Measurements from ENCODE around the gene CPNE8.

CPNE8 gene

DNA sequence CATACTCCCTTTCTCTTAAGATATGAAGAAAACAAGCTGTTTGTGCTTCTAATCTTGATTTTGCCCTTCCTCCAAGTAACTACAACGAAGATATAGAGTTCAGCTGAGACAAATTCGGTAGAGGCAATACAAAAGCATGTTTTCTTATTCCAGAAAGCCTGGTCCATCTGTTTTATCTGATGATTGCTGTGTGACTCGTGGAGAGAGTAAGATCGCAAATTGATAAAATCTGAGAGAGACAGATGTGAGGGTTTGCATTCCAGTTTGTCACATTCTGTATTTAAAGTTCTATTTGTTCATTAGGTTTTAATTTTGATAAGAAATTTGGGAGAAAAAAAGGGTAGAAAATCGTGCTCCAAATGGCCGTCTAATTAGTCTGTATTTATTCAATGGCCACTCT is 192.1 kb downstream of the CPNE8 start:
- no peak for DNase-seq

DNA sequence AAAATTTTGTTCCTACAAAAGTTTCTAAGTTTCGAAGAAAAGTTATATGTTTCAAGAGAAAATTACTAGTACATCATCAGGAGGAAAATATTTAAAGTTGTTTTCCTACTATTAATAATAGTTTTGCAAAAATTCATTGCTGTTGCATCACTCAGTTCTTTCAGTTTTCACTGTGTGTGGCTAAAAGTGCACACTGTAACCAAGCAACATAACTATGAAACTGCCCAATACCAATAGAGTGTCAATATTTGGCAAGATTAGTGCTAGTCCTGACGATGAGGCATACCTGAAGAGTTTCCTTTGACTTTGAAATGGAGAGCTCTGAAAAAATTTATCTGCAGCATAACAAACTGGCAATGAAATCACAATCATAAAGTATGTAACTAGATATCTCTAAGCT is 194.3 kb downstream of the CPNE8 start:
- DNase-seq = peak; percentile 35

DNA sequence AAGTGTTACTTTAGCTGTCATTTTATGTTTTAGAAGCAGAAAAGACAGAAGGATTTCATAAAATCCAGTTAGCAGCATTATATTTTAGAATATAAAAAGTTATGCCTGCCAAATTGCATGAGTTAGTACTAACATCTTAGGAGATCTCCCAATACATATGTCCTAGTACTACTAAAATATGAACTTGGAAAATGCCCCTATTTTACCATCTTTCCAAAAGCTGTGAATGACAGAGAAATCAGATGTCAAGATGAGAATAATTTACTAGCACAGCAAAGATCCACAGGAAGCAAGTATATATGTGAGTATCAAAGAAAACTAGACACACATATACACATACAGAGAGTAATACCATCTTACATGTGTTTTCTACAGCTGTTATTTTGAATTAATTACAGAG is 196.9 kb downstream of the CPNE8 start:
- no peak for DNase-seq

DNA sequence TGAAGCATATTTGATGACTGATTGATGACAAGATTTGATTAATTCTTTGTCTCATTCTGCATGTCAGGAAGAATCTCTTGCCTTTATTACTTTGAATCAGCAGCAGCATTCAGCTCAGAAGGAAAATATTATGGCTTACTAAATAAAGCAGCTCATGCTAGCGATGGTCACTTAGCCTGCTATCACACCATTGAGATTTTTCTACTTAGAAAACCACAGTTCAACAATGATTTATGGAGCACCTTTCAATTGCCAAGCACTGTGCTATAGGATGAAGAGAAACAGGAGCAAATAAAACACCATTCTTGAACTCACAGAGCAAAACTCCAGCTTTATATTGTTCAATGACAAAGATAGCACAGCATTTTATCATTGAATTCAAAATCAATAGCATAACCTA is 197.7 kb downstream of the CPNE8 start:
- no peak for DNase-seq

DNA sequence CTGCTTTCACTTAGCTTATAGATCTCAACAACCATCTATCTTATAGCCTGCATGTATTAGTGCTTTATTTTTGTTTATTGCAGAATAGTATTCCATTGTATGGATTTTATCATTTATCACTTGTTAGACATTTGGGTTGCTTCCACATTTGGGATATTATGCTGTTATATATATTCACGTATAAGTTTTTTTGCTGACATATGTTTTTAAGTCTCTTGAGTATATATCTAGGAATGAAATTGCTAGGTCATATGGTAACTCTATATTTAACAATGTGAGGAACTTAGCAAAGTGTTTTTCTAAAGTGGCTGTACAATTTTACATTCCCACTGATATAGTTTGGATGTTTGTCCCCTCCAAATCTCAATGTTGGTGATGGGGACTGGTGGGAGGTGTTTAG is 208.1 kb downstream of the CPNE8 start:
- DNase-seq = no peak

DNA sequence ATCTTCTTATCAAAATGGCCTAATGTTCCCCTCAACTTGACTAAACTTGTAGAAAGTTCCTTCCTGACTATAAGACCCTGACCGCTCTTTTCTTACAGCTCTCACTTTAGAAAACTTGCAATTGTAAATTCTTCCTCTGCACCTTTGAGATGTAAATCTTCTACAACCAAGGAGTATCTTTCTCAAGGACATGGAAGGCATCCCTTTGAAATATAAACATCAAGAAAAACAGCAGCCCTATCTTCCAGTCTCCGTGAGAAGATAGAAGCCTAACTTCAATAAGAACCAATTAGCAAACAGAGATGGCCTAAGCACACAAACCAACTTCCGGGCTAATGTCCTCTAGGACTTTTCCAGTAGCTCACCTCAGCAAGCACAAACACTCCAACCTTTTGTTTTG is 210.3 kb downstream of the CPNE8 start:
- DNase-seq = no peak

DNA sequence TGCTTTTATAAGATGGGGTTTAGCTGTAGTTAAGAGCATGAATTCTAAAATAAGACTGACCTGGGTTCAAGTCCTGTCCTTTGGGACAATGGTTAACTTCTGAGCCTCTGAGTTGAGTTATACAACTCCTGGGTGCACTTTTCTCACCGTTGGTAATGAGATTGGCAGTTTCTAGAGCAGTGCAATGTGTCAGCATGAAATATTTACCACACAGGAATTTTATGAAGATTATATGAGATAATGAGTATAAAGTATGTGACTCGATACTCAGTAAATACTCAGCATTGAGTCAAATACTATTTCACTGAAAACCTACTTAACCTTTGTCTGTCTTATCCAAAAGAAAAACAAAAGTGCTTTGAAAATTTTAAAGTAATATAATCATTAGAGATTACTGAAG is 214.2 kb downstream of the CPNE8 start:
- no peak for DNase-seq

DNA sequence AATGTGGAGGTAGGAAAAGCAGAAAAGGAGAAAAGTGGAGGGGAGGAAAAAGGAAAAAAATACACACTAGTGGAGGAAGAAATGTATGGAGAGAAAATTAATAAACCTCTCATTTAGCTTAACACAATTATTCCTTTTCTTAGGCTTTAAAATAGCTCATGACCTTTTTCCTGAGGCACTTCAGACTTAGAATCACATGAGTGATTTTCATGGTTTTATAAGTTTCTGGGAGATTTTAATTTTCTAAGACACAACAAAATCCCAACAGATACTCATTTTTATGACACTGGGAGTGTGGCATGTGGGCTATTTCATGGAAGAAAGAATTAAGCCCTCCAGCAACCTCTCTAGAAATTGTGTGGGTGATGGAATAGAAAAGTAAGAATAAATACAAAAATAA is 214.7 kb downstream of the CPNE8 start:
- DNase-seq = no peak

DNA sequence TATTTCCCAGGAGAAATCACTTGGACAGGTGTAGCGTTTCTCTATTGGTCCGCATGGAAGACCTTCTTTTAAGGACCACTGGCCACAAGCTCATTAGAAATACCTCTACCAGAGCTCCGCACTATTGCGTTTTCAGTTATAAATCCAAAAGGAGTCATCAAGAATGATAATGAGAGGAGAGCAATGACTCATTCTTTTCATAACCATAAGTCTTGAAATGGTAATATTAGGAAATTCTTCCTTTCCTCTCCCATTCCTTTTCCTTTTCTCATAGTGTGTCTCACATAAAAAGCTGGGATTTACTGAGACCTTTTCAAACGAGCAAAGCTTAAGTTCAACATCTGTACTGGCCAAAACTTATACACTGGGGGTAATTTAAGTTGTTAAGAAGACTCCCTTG is 215.7 kb downstream of the CPNE8 start:
- no peak for DNase-seq

DNA sequence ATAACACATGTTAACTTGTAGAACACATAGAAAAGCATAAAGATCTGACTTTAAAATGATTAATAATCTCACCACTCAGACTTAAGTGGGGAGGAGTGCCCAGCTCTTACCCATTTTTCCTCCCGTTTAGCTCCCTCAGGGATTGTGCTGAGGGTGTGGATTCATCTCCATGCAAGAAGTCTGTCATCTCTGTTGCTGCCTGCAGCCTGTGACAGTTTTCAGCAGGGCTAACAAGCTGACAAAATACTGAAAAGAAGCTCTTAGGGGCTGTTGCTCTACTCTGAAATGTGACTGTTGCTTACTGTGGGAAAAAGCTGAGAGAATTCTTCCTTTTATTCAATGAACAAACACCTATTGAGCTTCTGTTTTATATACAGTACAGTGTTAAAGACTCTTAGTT is 216.2 kb downstream of the CPNE8 start:
- no peak for DNase-seq

DNA sequence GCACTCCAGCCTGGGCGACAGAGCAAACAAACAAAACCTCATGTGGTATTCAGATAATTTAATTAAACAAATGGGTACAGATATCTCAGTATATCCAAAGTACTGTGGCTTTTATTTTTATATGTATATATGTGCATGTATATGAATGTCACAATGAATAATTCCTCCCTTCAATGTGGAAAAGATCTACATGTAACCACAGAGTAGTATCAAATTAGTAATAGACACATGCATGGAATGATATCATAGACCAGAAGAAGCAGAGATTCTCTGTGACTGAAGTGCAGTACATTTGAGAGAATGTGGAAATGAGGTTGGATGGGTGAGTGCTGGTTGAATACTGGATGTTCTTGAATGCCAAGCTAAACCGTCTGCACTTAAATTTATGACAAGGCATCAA is 222.9 kb downstream of the CPNE8 start:
- no peak for DNase-seq

DNA sequence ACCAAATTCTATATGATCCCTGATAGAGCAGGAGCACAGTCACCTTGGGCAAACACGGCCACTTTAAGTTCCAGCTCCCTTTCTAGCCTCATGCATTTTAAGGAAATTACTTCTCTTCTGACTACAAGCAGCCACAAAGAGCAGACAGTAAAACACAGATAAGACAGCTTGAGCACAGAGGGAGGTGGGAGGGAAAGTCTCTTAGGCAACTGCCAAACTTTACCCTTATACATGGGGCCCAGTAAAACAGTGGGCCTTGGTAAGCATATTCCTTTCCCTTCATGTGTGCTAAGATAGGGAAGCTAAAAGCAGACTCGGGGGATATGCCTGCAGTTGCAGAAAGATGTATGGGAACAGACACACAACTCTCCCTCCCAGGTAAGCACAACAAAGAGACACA is 235.9 kb downstream of the CPNE8 start:
- DNase-seq = no peak

DNA sequence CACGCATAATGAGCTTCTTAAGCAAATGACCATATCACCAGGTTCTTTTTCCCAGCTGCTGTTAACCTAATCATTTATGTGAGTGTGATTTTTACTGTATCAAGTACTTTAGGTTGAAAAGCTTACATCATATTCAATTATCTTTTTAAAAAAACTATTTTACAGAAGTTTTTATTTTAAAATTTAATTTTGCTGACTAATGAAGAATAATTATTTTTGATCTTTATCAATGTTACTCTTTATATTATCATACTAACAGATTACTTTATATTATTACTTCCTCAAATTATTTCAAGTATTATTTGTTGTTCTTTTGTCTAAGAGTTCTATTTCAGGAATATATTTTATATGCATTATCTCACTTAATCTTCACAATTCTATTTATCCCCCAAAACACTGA is 236.3 kb downstream of the CPNE8 start:
- no peak for DNase-seq

DNA sequence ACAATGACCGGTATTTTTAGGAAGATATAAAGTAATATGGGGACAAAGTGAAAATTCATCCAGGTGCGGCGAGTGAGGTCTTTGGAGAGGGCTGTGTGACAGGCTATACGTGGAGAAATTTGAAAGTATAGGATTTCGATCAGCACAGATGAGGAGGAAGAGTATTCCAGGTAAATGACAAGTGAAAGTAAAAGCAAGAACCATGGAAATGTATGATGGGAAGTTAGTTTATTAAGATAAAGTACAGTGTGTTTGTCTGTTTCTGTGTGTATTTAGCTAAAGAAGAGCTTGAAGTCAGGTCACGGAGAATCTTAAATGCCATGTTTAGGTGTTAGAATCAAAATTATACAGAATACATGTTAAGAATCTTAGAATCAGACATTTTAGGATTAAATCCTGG is 239.0 kb downstream of the CPNE8 start:
- no peak for DNase-seq

DNA sequence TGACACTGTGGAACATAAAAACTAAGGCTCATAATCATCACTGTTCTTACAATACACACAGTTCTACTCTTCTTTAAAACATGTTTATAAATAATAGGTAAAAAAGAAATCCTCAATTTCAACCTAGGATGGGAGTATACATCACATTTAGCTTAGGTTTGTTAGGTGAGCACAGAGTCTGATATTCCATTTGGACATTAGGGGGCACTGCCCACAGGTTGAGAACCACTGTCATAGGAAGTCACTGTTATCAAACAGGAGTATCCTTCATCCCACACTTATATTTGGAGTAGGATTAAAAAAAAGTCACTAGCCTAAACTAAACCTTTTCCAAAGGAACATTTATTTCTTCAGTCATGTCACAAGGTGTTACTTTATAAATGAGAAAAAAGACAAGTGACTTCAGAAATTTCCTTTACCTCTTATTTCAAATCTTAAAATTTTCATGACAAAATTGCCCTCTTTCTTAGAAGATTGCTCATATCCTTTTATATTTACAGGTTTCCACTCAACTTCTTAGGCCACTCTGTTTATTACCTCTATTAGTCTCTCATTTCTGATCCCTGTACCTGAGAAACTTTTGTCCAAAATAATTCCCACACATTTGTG is 240.6 kb downstream of the CPNE8 start:
- peak; percentile 12 for DNase-seq

DNA sequence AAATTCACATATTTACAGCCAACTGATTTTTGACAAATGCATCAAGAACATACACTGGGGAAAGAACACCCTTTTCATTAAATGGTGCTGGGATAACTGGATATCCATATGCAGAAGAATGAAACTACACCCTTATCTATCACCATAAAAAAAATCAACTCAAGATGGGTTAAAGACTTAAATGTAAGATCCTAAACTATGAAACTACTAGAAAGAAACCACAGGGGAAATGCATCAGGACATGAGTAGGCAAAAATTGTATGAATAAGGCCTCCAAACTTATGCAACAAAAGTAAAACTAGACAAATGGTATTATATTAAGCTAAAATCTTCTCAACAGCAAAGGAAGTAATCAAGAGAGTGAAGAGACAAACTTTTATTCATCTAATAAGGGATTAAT is 242.6 kb downstream of the CPNE8 start:
- DNase-seq = no peak

DNA sequence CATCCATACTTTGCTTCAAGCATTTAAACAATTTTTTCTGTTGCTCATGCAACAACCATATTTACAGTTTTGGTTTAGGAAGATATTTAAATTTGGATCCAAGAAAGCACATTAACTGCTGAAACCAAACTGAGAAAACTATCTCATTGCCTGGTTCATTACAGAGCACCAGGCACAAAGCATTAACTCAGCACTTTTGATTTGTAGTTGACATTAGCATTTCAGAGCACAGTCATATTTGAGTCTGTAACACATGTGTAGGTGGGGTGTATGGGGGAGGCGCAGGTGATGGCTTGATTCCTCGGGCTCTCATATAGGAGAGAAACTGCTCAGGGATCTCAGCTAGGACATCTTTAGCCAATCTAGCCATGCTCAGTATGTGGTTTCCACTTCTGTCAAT is 251.7 kb downstream of the CPNE8 start:
- DNase-seq = no peak

DNA sequence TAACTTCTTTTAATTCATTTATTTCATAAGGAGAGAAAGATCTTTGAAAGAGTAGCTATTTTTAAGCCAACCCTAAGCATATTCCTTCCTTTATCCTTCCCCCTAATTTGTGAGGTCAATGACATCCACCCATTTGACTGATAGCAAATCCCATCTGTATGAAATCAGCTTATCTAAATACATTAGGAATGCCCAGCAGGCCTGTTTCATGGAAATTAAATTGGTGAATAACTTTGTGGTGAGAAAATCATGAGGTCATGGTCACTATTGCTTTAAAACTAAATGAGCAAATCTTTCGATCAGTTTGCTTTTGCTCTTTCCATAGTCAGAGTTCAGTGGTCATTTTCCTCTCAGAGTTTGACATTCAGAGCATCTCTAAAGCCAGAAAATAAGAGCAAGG is 256.6 kb downstream of the CPNE8 start:
- DNase-seq = no peak

DNA sequence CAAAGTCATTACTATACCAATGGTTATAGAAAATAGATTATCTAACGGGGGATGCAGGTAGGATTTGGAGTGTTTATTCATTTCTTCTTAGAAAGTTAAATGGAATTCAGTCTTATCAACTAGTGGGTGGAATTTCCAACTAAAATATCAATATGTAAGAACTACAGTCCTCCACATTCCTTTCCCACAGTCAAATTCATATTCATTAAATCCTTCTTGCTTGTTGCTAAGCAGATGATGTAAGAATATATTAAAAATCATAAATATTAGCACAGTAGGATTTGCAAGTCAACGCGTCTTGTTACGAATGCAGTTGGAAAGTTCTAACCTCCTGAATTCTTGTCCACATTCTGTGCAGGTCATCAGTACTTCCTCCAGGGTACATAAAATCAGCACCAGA is 259.2 kb downstream of the CPNE8 start:
- no peak for DNase-seq

DNA sequence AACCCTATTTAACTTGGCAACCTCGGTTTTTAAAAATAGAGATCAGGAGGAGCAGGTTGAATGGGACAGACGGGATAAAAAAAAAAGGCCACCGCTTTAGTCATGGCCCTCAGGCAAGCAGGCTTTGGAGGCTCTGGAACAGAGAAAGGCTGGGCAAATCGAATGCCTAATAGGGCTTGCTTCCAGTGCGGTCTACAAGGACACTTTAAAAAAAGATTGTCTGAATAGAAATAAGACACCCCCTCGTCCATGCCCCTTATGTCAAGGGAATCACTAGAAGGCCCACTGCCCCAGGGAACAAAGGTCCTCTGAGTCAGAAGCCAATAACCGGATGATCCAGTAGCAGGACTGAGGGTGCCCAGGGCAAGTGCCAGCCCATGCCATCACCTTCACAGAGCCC is 265.8 kb downstream of the CPNE8 start:
- DNase-seq = no peak

DNA sequence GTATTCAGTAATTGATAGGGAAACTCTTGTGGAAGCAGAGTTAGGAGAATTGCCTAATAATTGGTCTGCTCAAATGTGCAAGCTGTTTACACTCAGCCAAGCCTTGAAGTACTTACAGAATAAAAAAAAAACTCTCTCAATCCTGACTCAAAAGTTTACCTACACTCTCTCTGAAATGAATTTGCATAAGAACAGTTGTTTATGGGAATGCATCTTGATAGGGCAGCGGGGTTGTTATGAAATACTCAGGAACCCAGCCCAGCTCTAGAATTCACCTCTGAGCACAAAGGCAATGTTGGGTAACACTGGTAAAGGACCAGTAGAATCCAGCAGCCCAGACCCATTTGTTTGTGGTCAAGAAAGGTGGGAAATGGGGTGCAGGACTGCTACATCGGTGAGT is 267.0 kb downstream of the CPNE8 start:
- no peak for DNase-seq

DNA sequence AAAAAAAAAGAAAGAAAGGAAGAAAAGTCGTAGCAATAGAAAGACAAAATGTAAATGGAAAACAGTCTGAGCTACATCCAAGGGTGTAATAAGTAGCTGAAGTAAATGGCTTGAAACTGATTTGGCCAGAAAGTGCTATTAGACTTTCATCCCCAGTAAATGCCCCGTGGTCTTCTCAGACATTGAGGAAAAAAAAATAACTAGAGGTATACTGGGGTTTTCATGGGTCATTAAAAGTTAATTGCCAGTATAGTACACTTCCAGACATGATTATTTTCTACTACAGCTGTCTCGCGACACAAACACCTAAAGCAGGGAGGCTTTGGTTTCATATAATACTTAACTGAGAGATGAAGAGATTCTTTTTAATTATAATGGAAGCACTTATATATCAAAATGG is 271.9 kb downstream of the CPNE8 start:
- no peak for DNase-seq

DNA sequence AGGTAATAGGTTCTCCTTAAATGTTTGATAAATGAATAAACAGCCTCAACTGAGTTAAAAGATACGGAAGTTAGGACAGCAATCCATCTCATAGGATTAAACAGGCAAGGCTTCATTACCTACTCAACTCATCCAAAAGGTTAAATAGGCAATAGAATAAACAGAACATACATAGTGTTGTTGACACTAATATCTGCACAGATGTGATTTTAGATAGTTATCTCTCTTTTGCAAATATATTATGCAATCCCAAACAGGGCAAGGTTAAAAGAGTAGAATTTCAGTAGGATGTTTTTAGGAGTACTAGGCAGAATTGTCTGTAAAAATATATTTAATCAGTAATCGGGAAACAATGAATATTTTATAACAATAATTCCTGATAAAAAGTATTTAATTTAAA is 276.3 kb downstream of the CPNE8 start:
- no peak for DNase-seq

DNA sequence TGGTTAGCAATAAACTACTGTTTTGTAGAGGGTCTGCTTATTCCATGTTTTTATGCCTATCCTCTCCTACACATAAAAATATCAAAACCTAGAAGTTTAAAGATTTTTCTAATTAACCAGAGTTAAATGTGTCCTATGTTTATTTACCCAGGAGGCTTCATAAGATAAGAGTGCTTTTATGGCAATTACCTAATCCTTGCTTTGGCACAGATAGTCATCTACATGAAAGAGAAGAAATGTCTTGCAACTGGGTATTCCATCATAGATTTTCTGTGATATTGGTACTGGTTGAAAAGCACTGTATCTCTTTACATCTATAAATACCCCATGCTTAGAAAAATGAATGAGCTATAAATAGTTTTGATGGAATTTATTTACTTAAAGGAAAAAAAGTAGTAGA is 277.1 kb downstream of the CPNE8 start:
- no peak for DNase-seq

DNA sequence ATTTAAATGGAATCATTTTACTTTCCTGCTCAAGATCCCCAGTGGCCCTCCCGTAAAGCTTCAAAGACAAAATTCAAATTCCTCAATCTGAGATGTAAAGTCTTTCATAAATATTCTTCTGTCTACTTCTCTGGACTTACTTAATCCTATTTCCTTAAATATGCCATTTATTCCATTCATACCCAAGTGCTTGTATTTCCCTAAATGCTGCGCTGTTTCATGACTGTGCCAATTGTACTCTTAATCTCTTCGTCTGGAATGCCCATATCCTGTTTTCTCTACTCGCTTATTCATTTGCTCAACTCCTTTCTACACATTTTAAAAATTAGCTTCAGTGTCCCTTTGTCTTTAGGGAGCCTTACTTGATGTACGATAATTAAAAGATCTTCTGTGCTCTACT is 280.1 kb downstream of the CPNE8 start:
- no peak for DNase-seq

DNA sequence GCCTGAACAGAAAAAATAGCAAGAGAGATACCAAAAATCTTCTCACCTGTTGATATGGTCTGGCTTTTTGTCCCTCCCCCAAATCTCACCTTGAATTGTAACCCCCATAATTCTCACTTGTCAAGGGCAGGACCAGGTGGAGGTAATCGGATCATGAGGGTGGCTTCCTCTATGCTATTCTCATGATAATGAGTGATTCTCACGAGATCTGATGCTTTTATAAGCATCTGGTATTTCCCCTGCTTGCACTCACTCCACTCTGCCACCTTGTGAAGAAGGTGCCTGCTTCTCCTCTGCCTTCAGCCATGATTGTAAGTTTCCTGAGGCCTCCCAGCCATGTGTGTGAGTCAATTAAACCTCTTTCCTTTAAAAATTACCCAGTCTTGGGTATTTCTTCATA is 291.2 kb downstream of the CPNE8 start:
- no peak for DNase-seq

Data from activated CD4-positive, alpha-beta T cell treated with anti-CD3 and anti-CD28 coated beads, Interleukin-2, amount 50 U/mL, for 16 hours (primary cell).